SK-MEL-5 (cell line): ENCODE measurements around the gene GAS7. TPM values are rescaled to one million over a fixed set of nuclear protein-coding genes. Genes with fewer than 3 reads are reported as not detected.
A peak's percentile ranks its signal among the peaks of the same experiment; 100 is the strongest.

Experiments used
- DNase-seq: peaks from one replicate; pipeline ENCODE4 v3.0.0-alpha.2; 2016; ENCODE audit warnings: low read depth, low spot score
- in situ Hi-C: cut with HindIII; loops from 2 replicates; pipeline ENCODE4 v1.10.0; 2016; ENCODE audit warnings: low sequenced_read_pairs, high pct_unique_total_duplicates, low pct_unique_long_range_greater_than_20kb
- total RNA-seq: library from RNA; depleted of rRNA; stranded (reverse); fragments of >200 nt; shearing (Covaris generic); gene quantifications from 2 replicates; pipeline ENCODE4 v1.2.3, GENCODE V29; 2014

Gene GAS7
- total RNA-seq, 1 experiment from 2014 or later: 115 TPM

- in situ Hi-C loops: no loop called here
- DNase-seq: no peak
Observed at GRCh38 chr17:9916108-9916507, 282.3 kb downstream of the GAS7 start.

- in situ Hi-C loops: no loop called here
- no peak for DNase-seq
Observed at GRCh38 chr17:9913476-9913875, 284.9 kb downstream of the GAS7 start.

- in situ Hi-C loops: no loop called here
- DNase-seq: no peak
Observed at GRCh38 chr17:9912121-9913099, 286.0 kb downstream of the GAS7 start.

GRCh38 chr17:9911089-9911488, 287.3 kb downstream of the GAS7 start:
- DNase-seq: no peak
- in situ Hi-C loops: no loop called here

GRCh38 chr17:9908649-9909042, 289.8 kb downstream of the GAS7 start:
- DNase-seq: no peak
- in situ Hi-C loops: no loop called here

- in situ Hi-C loops: no loop called here
- no peak for DNase-seq
Observed at GRCh38 chr17:9907883-9908648, 290.3 kb downstream of the GAS7 start.

- in situ Hi-C loops: no loop called here
- no peak for DNase-seq
Observed at GRCh38 chr17:9907131-9907530, 291.3 kb downstream of the GAS7 start.

- in situ Hi-C loops: no loop called here
- no peak for DNase-seq
Observed at GRCh38 chr17:9906616-9907015, 291.8 kb downstream of the GAS7 start.

GRCh38 chr17:9905902-9906301, 292.5 kb downstream of the GAS7 start:
- peak; percentile 75 for DNase-seq
- in situ Hi-C loops: no loop called here

- DNase-seq: no peak
- in situ Hi-C loops: no loop called here
Observed at GRCh38 chr17:9905078-9905415, 293.4 kb downstream of the GAS7 start, which contains the start of gene RCVRN. TSS of gene RCVRN (minus strand) at chr17:9905271. CDS start at chr17:9905180, 91 bp downstream.

GRCh38 chr17:9904277-9905077, 293.9 kb downstream of the GAS7 start:
- no peak for DNase-seq
- in situ Hi-C loops: no loop called here

- no peak for DNase-seq
- in situ Hi-C loops: no loop called here
Observed at GRCh38 chr17:9902120-9902519, 296.3 kb downstream of the GAS7 start.

- in situ Hi-C loops: no loop called here
- DNase-seq: no peak
Observed at GRCh38 chr17:9900784-9901183, 297.6 kb downstream of the GAS7 start.

GRCh38 chr17:9900044-9900594, 298.3 kb downstream of the GAS7 start:
- in situ Hi-C loops: no loop called here

GRCh38 chr17:9899280-9900043, 298.9 kb downstream of the GAS7 start:
- in situ Hi-C loops: no loop called here
- DNase-seq: no peak

More at GRCh38 chr17:9900044-9900594, 298.3 kb downstream of the GAS7 start:
- no peak for DNase-seq

- in situ Hi-C loops: no loop called here
- DNase-seq: no peak
Observed at GRCh38 chr17:9898812-9899211, 299.6 kb downstream of the GAS7 start.

- no peak for DNase-seq
- in situ Hi-C loops: no loop called here
Observed at GRCh38 chr17:9897372-9897968, 300.9 kb downstream of the GAS7 start.
